HCT116 (cell line): ENCODE measurements around the gene SAMD10. TPM values are rescaled to one million over a fixed set of nuclear protein-coding genes. Genes with fewer than 3 reads are reported as not detected.

Experiments
- ATAC-seq: fragments of 200-7000 bp; cut with Tn5 transposase; 2 replicates; pipeline ENCODE4 v1.9.1; 2020; ENCODE audit warnings: mild to moderate bottlenecking, moderate library complexity
- BruUV-seq: library from RNA; stranded (reverse); fragments of 400-500 nt; replicated peaks from 2 replicates; lab custom pipeline; 2021; lab: Mats Ljungman, UMichigan
- CTCF ChIA-PET: fragments of 300-600 bp; sonication (Branson Sonifier 250); formaldehyde crosslinking; loops from one replicate; lab custom pipeline; 2021; ENCODE audit warnings: antibody characterized with exemption; lab: Charles Lee
- POLR2A ChIA-PET: fragments of 300-600, 350-600 bp; sonication (Branson Sonifier 250); formaldehyde crosslinking; loops from one replicate; lab custom pipeline; 2021; ENCODE audit warnings: antibody characterized with exemption; lab: Charles Lee
- RAD21 ChIA-PET, 2 experiments: fragments of 300-600 bp; sonication (Branson Sonifier 250); formaldehyde crosslinking; loops; one replicate each; lab custom pipeline; 2023; ENCODE audit warnings: low total read pairs in 2 of 2; ENCODE audit not compliant: uncharacterized antibody in 2 of 2, unreplicated experiment in 2 of 2, low non-redundant PET in 1 of 2; lab: Charles Lee
- DNase-seq: peaks from one replicate; pipeline ENCODE4 v3.0.0-alpha.2; 2010; ENCODE audit warnings: low read depth, low spot score
- H2AFZ ChIP-seq: fragments of 200-600 bp; shearing (Covaris generic), sonication (generic); 2 replicates; pipeline ENCODE4 v1.6.1; 2017; ENCODE audit warnings: low read depth, mixed run types, mixed read lengths, antibody characterized with exemption, low read length; ENCODE audit not compliant: poor library complexity, severe bottlenecking
- H3K27ac ChIP-seq: 2 replicates; pipeline ENCODE4 v1.5.1; 2012; ENCODE audit warnings: low read depth, low read length
- H3K27me3 ChIP-seq: fragments of 200-600 bp; sonication (generic); 2 replicates; pipeline ENCODE4 v1.6.1; 2016; ENCODE audit warnings: mixed run types, low read length, mixed read lengths; ENCODE audit not compliant: insufficient read depth
- H3K36me3 ChIP-seq, 2 experiments: fragments of 200-500 bp in 1 of 2; fragments of 200-600 bp in 1 of 2; sonication (Bioruptor generic) in 1 of 2; sonication (generic) in 1 of 2; 2 replicates each; pipeline versions ENCODE4 v1.5.1 to v1.6.1; 2014 to 2016; ENCODE audit warnings: low read length in 2 of 2, inconsistent platforms in 1 of 2, mixed read lengths in 1 of 2, mixed run types in 1 of 2; ENCODE audit not compliant: insufficient read depth in 2 of 2, control insufficient read depth in 1 of 2
- H3K4me1 ChIP-seq, 2 experiments: fragments of 200-600 bp in 1 of 2; sonication (generic) in 1 of 2; 2 replicates each; pipeline versions ENCODE4 v1.5.1 to v1.6.1; 2012 to 2017; ENCODE audit warnings: low read length in 2 of 2, inconsistent platforms in 1 of 2, mild to moderate bottlenecking in 1 of 2, mixed read lengths in 1 of 2, mixed run types in 1 of 2, moderate library complexity in 1 of 2; ENCODE audit not compliant: insufficient read depth in 2 of 2, control insufficient read depth in 1 of 2
- H3K4me2 ChIP-seq: fragments of 200-600 bp; sonication (generic); 2 replicates; pipeline ENCODE4 v1.6.1; 2017; ENCODE audit warnings: mixed run types, low read length, mixed read lengths
- H3K4me3 ChIP-seq, 2 experiments: fragments of 200-600 bp in 1 of 2; sonication (generic) in 1 of 2; replicated peaks in 1 of 2; 2 replicates each; pipeline ENCODE4 v1.5.1; 2011 to 2016; ENCODE audit warnings: low read length in 2 of 2, control low read depth in 1 of 2, low read depth in 1 of 2, mild to moderate bottlenecking in 1 of 2, mixed read lengths in 1 of 2, mixed run types in 1 of 2
- H3K79me2 ChIP-seq: fragments of 200-600 bp; sonication (generic); 2 replicates; pipeline ENCODE4 v1.6.1; 2017; ENCODE audit warnings: mild to moderate bottlenecking, mixed run types, low read length, moderate library complexity, mixed read lengths; ENCODE audit not compliant: insufficient read depth
- H3K9ac ChIP-seq: fragments of 200-600 bp; sonication (generic); 2 replicates; pipeline ENCODE4 v1.6.1; 2016; ENCODE audit warnings: low read length, mixed read lengths
- H3K9me2 ChIP-seq: fragments of 200-600 bp; sonication (generic), shearing (Covaris generic); 2 replicates; pipeline ENCODE4 v1.6.1; 2017; ENCODE audit warnings: mixed run types, mild to moderate bottlenecking, moderate library complexity; ENCODE audit not compliant: insufficient read depth
- H3K9me3 ChIP-seq, 2 experiments: fragments of 200-500 bp in 1 of 2; fragments of 200-600 bp in 1 of 2; sonication (Bioruptor generic) in 1 of 2; sonication (generic) in 1 of 2; 2 replicates each; pipeline ENCODE4 v1.6.1; 2014 to 2017; ENCODE audit warnings: low read length in 2 of 2, mixed read lengths in 2 of 2, inconsistent platforms in 1 of 2, low read depth in 1 of 2, mild to moderate bottlenecking in 1 of 2, mixed run types in 1 of 2, moderate library complexity in 1 of 2; ENCODE audit not compliant: control insufficient read depth in 1 of 2, insufficient read depth in 1 of 2
- H4K20me1 ChIP-seq: fragments of 200-600 bp; sonication (generic), shearing (Covaris generic); 2 replicates; pipeline ENCODE4 v1.6.1; 2017; ENCODE audit warnings: mixed run types, mild to moderate bottlenecking, moderate library complexity; ENCODE audit not compliant: insufficient read depth
- EGR1 ChIP-seq: IDR thresholded peaks from 2 replicates; pipeline ENCODE4 v1.6.1; 2012; ENCODE audit warnings: low read depth
- EZH2phosphoT487 ChIP-seq: fragments of 200-600 bp; IDR thresholded peaks from 2 replicates; pipeline ENCODE4 v1.6.1; 2018; ENCODE audit warnings: antibody characterized with exemption, borderline replicate concordance
- JUND ChIP-seq: IDR thresholded peaks from 2 replicates; pipeline ENCODE4 v1.6.1; 2012
- POLR2A ChIP-seq: IDR thresholded peaks from 2 replicates; pipeline ENCODE4 v1.7.0; 2011; ENCODE audit warnings: borderline replicate concordance; ENCODE audit not compliant: insufficient read depth, insufficient read length; ENCODE audit errors: extremely low read depth
- RAD21 ChIP-seq: IDR thresholded peaks from 2 replicates; pipeline ENCODE4 v1.6.1; 2012; ENCODE audit warnings: low read depth, mild to moderate bottlenecking
- SIN3A ChIP-seq: IDR thresholded peaks from 2 replicates; pipeline ENCODE4 v1.6.1; 2012; ENCODE audit warnings: low read depth
- SRF ChIP-seq: IDR thresholded peaks from 2 replicates; pipeline ENCODE4 v1.6.1; 2012; ENCODE audit warnings: low read depth
- TCF7L2 ChIP-seq: IDR thresholded peaks from 2 replicates; pipeline ENCODE4 v1.7.0; 2011; ENCODE audit warnings: borderline replicate concordance, inconsistent platforms; ENCODE audit not compliant: insufficient read depth, insufficient read length; ENCODE audit errors: extremely low read depth
- ZNF274 ChIP-seq: fragments of 200-500 bp; sonication (Bioruptor generic); IDR thresholded peaks from 2 replicates; pipeline ENCODE4 v1.6.1; 2014; ENCODE audit warnings: mild to moderate bottlenecking, low read depth, low read length, inconsistent platforms
- intact Hi-C: fragments of 100-400 bp; cut with micrococcal nuclease; formaldehyde crosslinking; loops from 2 replicates; pipeline ENCODE4 v1.10.0; 2022
- total RNA-seq: library from RNA; stranded (reverse); gene quantifications from one replicate; pipeline ENCODE4 v1.2.1, GENCODE V29; 2021; ENCODE audit not compliant: unreplicated experiment
- TF ChIP-seq, protein P1 (sequence below): IDR thresholded peaks from 2 replicates; pipeline ENCODE4 v1.6.1; 2012
- TF ChIP-seq, protein P2 (sequence below), 3 experiments: fragments of 200-600 bp in 1 of 3; sonication (generic) in 1 of 3; IDR thresholded peaks in 2 of 3; conservative IDR thresholded peaks in 1 of 3; 2 replicates each; pipeline ENCODE4 v1.5.1; 2012 to 2017; ENCODE audit warnings: low read depth in 2 of 3, low read length in 2 of 3, antibody characterized with exemption in 1 of 3, borderline replicate concordance in 1 of 3, control low read depth in 1 of 3, mild to moderate bottlenecking in 1 of 3, mixed read lengths in 1 of 3, mixed run types in 1 of 3, moderate library complexity in 1 of 3; ENCODE audit not compliant: insufficient read depth in 1 of 3
- TF ChIP-seq, protein P3 (sequence below): IDR thresholded peaks from 2 replicates; pipeline ENCODE4 v1.6.1; 2011; ENCODE audit warnings: mild to moderate bottlenecking, low read length, moderate library complexity; ENCODE audit not compliant: insufficient replicate concordance; ENCODE audit errors: extremely low read depth
- TF ChIP-seq, protein P4 (sequence below): IDR thresholded peaks from 2 replicates; pipeline ENCODE4 v1.6.1; 2012

Gene SAMD10
- total RNA-seq, 1 experiment from 2014 or later: 4.2 TPM

DNA sequence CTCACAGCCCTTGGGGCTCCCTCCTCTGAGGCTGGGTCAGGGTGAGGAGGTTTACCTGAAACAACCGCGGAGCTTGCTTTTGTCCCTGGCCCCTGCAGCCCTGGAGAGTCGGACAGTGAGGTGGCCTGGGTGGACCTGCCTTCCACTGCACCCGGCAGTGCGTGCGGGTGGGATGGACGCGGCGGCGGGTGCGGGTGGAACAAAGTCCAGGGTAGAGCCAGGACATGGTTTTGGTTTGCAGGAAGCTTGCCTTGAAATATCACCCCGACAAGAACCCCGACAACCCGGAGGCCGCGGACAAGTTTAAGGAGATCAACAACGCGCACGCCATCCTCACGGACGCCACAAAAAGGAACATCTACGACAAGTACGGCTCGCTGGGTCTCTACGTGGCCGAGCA lies 50.4 kb downstream of the SAMD10 start:
- Histone ChIP-seq H3K36me3 (peaks cover 30 to 34% of the 10 kb centered on the region in 2 experiments), H4K20me1 (no peaks in the 10 kb centered on the region), H3K9me3 (no peaks in the 10 kb centered on the region), H3K27ac (no peak overlapping the region), H3K9me2 (no peaks in the 10 kb centered on the region), H3K4me2 (no peak overlapping the region), H3K9ac (no peak overlapping the region), H2AFZ (no peak overlapping the region), H3K79me2 (peaks cover 43% of the 10 kb centered on the region), H3K4me3 (no peak overlapping the region), H3K4me1 (no peaks in the 10 kb centered on the region), H3K27me3 (no peaks in the 10 kb centered on the region)
- POLR2A ChIA-PET: no interaction called here
- no TSS peak for BruUV-seq
- intact Hi-C loops: no loop called here
- RAD21 ChIA-PET: no interaction called here
- no peak for DNase-seq
- ATAC-seq: no peak
- CTCF ChIA-PET: no interaction called here
- TF ChIP-seq SRF (no peak), EZH2phosphoT487 (no peak), ZNF274 (no peak), EGR1 (no peak), TCF7L2 (no peak), RAD21 (no peak), SIN3A (no peak), POLR2A (no peak), JUND (no peak)
- TF ChIP-seq, protein P1, sequence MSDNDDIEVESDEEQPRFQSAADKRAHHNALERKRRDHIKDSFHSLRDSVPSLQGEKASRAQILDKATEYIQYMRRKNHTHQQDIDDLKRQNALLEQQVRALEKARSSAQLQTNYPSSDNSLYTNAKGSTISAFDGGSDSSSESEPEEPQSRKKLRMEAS: no peak
- TF ChIP-seq, protein P2, sequence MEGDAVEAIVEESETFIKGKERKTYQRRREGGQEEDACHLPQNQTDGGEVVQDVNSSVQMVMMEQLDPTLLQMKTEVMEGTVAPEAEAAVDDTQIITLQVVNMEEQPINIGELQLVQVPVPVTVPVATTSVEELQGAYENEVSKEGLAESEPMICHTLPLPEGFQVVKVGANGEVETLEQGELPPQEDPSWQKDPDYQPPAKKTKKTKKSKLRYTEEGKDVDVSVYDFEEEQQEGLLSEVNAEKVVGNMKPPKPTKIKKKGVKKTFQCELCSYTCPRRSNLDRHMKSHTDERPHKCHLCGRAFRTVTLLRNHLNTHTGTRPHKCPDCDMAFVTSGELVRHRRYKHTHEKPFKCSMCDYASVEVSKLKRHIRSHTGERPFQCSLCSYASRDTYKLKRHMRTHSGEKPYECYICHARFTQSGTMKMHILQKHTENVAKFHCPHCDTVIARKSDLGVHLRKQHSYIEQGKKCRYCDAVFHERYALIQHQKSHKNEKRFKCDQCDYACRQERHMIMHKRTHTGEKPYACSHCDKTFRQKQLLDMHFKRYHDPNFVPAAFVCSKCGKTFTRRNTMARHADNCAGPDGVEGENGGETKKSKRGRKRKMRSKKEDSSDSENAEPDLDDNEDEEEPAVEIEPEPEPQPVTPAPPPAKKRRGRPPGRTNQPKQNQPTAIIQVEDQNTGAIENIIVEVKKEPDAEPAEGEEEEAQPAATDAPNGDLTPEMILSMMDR (IDR thresholded peaks at IDR 0.05 in 2 of 3, conservative IDR thresholded peaks at IDR 0.05 in 1 of 3; ENCODE audit: borderline replicate concordance in 1 of 3, insufficient read depth in 1 of 3, low read depth in 2 of 3, low read length in 2 of 3): no peak
- TF ChIP-seq, protein P3, sequence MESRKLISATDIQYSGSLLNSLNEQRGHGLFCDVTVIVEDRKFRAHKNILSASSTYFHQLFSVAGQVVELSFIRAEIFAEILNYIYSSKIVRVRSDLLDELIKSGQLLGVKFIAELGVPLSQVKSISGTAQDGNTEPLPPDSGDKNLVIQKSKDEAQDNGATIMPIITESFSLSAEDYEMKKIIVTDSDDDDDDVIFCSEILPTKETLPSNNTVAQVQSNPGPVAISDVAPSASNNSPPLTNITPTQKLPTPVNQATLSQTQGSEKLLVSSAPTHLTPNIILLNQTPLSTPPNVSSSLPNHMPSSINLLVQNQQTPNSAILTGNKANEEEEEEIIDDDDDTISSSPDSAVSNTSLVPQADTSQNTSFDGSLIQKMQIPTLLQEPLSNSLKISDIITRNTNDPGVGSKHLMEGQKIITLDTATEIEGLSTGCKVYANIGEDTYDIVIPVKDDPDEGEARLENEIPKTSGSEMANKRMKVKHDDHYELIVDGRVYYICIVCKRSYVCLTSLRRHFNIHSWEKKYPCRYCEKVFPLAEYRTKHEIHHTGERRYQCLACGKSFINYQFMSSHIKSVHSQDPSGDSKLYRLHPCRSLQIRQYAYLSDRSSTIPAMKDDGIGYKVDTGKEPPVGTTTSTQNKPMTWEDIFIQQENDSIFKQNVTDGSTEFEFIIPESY: no peak
- TF ChIP-seq, protein P4, sequence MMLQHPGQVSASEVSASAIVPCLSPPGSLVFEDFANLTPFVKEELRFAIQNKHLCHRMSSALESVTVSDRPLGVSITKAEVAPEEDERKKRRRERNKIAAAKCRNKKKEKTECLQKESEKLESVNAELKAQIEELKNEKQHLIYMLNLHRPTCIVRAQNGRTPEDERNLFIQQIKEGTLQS: no peak
